Smooth muscle cell (in vitro differentiated cells): Measurements from ENCODE around the gene TIMM50. TPM values are rescaled to one million over a fixed set of nuclear protein-coding genes. Genes with fewer than 3 reads are reported as not detected.

Source experiments
- DNase-seq: peaks from one replicate; lab custom pipeline; 2025; ENCODE audit not compliant: unreplicated experiment; lab: John Stamatoyannopoulos, UW
- H2AFZ ChIP-seq: fragments of 200-600 bp; sonication (generic); 2 replicates; pipeline ENCODE4 v1.6.0; 2016; ENCODE audit warnings: antibody characterized with exemption, low read depth, mild to moderate bottlenecking
- H3F3A ChIP-seq: fragments of 200-600 bp; sonication (generic); 2 replicates; pipeline ENCODE4 v1.6.0; 2017; ENCODE audit warnings: antibody characterized with exemption, low read depth
- H3K27ac ChIP-seq: fragments of 200-600 bp; sonication (generic); 2 replicates; pipeline ENCODE4 v1.5.1; 2016; ENCODE audit warnings: low read depth, mild to moderate bottlenecking
- H3K27me3 ChIP-seq: fragments of 200-600 bp; sonication (generic); 2 replicates; pipeline ENCODE4 v1.6.1; 2016; ENCODE audit warnings: low read depth, mild to moderate bottlenecking
- H3K36me3 ChIP-seq: fragments of 200-600 bp; sonication (generic); 2 replicates; pipeline ENCODE4 v1.5.1; 2016; ENCODE audit warnings: low read depth
- H3K4me1 ChIP-seq: fragments of 200-600 bp; sonication (generic); 2 replicates; pipeline ENCODE4 v1.5.1; 2016; ENCODE audit warnings: low read depth
- H3K4me2 ChIP-seq: fragments of 200-600 bp; sonication (generic); 2 replicates; pipeline ENCODE4 v1.6.0; 2016; ENCODE audit warnings: mild to moderate bottlenecking
- H3K4me3 ChIP-seq: fragments of 200-600 bp; sonication (generic); 2 replicates; pipeline ENCODE4 v1.5.1; 2016; ENCODE audit warnings: mild to moderate bottlenecking
- H3K79me2 ChIP-seq: fragments of 200-600 bp; sonication (generic); 2 replicates; pipeline ENCODE4 v1.6.0; 2016; ENCODE audit warnings: low read depth, mild to moderate bottlenecking
- H3K9ac ChIP-seq: fragments of 200-600 bp; sonication (generic); 2 replicates; pipeline ENCODE4 v1.6.0; 2016; ENCODE audit warnings: low read depth
- H3K9me3 ChIP-seq: fragments of 200-600 bp; sonication (generic); replicated peaks from 2 replicates; pipeline ENCODE4 v1.5.1; 2016; ENCODE audit warnings: low read depth
- H4K20me1 ChIP-seq: fragments of 200-600 bp; sonication (generic); 2 replicates; pipeline ENCODE4 v1.6.0; 2016; ENCODE audit warnings: low read depth
- WGBS: methylation state at CpG from one replicate; pipeline ENCODE4 v1.1.7; 2016; ENCODE audit warnings: low lambda C conversion rate; 5-methylcytosine and 5-hydroxymethylcytosine counted together
- polyA plus RNA-seq: library from polyadenylated mRNA; unstranded; fragments of >200 nt; fragmentation: Nextera tagmentation; extraction: Ambion mirVana; gene quantifications from 2 replicates; pipeline ENCODE4 v1.2.1, GENCODE V29; 2016
- total RNA-seq: library from RNA; depleted of rRNA; stranded (reverse); fragments of >200 nt; gene quantifications from 2 replicates; pipeline ENCODE4 v1.2.3, GENCODE V29; 2014
- TF ChIP-seq, protein P1 (sequence below): fragments of 200-600 bp; sonication (generic); IDR thresholded peaks from 2 replicates; pipeline ENCODE4 v1.5.1; 2017; ENCODE audit warnings: borderline replicate concordance, mild to moderate bottlenecking, antibody characterized with exemption; ENCODE audit not compliant: insufficient read depth, poor library complexity, severe bottlenecking

Gene TIMM50
- total and polyA plus RNA-seq, 2 experiments from 2014 or later = 66.1 to 108 TPM

DNA sequence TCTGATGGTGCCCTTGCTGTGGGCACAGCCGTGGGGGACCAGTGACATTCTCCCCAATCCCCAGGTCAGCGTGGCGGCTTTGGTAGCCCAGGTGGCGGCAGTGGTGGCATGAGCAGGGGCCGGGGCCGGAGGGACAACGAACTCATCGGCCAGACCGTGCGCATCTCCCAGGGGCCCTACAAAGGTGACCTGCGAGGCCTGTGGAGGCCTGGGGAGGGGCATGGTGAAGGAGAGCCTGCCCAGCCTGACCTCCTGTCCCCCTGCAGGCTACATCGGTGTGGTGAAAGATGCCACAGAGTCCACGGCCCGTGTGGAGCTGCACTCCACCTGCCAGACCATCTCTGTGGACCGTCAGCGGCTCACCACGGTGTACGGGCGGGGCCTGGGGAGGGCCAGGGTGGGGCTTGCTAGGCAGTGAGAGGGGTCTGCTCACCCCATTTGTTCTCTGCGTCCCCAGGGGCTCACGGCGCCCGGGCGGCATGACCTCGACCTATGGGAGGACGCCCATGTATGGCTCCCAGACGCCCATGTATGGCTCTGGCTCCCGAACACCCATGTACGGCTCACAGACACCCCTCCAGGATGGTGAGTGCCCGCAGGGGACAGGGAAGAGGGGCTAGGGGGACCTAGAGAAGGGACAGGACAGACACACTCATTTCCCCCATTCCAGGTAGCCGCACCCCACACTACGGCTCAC lies 7.7 kb upstream of the TIMM50 start:
- Histone ChIP-seq H3K9ac (no peak overlapping the region), H3K4me3 (no peak overlapping the region), H3K27me3 (no peaks in the 10 kb centered on the region), H3K4me2 (no peak overlapping the region), H3F3A (peaks cover 5% of the 10 kb centered on the region), H3K9me3 (no peaks in the 10 kb centered on the region), H3K27ac (no peak overlapping the region), H4K20me1 (peaks cover 12% of the 10 kb centered on the region), H3K4me1 (no peaks in the 10 kb centered on the region), H3K79me2 (no peaks in the 10 kb centered on the region), H3K36me3 (no peaks in the 10 kb centered on the region), H2AFZ (no peak overlapping the region)
- TF ChIP-seq, protein P1, sequence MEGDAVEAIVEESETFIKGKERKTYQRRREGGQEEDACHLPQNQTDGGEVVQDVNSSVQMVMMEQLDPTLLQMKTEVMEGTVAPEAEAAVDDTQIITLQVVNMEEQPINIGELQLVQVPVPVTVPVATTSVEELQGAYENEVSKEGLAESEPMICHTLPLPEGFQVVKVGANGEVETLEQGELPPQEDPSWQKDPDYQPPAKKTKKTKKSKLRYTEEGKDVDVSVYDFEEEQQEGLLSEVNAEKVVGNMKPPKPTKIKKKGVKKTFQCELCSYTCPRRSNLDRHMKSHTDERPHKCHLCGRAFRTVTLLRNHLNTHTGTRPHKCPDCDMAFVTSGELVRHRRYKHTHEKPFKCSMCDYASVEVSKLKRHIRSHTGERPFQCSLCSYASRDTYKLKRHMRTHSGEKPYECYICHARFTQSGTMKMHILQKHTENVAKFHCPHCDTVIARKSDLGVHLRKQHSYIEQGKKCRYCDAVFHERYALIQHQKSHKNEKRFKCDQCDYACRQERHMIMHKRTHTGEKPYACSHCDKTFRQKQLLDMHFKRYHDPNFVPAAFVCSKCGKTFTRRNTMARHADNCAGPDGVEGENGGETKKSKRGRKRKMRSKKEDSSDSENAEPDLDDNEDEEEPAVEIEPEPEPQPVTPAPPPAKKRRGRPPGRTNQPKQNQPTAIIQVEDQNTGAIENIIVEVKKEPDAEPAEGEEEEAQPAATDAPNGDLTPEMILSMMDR = no peak
- WGBS = 96% methylated on average over 30 of the region's 32 CpGs
- DNase-seq = no peak

DNA sequence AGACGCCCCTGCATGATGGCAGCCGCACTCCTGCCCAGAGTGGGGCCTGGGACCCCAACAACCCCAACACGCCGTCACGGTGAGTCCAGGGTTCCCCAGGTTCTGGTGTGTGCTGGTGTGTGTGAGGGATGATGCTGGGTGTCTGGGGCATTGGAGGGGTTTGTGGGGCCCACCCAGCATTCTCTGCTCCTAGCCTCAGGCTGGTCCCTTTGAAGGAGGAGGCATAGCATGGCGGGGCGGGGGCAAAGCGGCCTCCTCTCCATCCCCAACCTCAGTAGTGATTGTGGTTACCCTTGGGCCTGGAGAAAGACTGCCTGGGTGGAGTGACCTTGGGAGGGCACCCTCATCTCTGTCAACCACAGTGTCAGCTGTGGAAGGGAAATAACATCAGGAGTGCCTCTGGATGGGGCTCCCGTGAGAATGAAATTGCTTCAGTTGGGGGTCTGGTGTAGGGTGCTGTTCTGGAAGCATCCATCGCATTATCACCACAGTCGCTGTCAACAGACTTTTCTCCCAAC lies 7.1 kb upstream of the TIMM50 start:
- peaks cover 7% of the 10 kb centered on the region for H3F3A ChIP-seq
- TF ChIP-seq, protein P1 = no peak
- H4K20me1 ChIP-seq = peaks cover 12% of the 10 kb centered on the region
- no peak overlapping the region for H3K9ac ChIP-seq
- H3K27ac ChIP-seq = no peak overlapping the region
- H2AFZ ChIP-seq = no peak overlapping the region
- no peak for DNase-seq
- H3K4me3 ChIP-seq = no peak overlapping the region
- 97% methylated on average over 11 of the region's 11 CpGs for WGBS
- no peaks in the 10 kb centered on the region for H3K36me3 ChIP-seq
- H3K4me2 ChIP-seq = no peak overlapping the region
- H3K27me3 ChIP-seq = no peaks in the 10 kb centered on the region
- H3K9me3 ChIP-seq = no peaks in the 10 kb centered on the region
- H3K79me2 ChIP-seq = no peaks in the 10 kb centered on the region
- H3K4me1 ChIP-seq = no peaks in the 10 kb centered on the region

DNA sequence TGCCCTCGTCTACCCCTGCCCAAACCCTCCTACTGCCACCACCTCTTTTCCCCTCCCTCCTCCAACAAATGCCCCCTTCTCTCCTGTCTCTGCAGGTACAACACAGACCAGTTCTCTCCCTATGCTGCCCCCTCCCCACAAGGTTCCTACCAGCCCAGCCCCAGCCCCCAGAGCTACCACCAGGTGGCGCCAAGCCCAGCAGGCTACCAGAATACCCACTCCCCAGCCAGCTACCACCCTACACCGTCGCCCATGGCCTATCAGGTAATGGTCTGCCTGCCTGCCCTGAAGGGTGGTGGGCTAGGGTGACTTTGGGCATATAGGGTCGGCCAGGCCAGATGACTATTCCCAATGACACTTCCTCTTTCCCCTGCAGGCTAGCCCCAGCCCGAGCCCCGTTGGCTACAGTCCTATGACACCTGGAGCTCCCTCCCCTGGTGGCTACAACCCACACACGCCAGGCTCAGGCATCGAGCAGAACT lies 6.5 kb upstream of the TIMM50 start:
- Histone ChIP-seq H3K79me2 (no peaks in the 10 kb centered on the region), H3K4me1 (no peaks in the 10 kb centered on the region), H3K36me3 (no peaks in the 10 kb centered on the region), H3K4me3 (no peak overlapping the region), H3K9ac (no peak overlapping the region), H3K9me3 (no peaks in the 10 kb centered on the region), H2AFZ (no peak overlapping the region), H3K4me2 (no peak overlapping the region), H4K20me1 (peaks cover 12% of the 10 kb centered on the region), H3K27me3 (no peaks in the 10 kb centered on the region), H3K27ac (no peak overlapping the region), H3F3A (peaks cover 9% of the 10 kb centered on the region)
- WGBS = 71% methylated on average over 8 of the region's 9 CpGs
- peak; percentile 13 for DNase-seq
- TF ChIP-seq, protein P1 = peak; percentile 83
